OCI-LY1 (cell line): ENCODE results near the gene BBX.

ENCODE experiments used
- H2AFZ ChIP-seq: fragments of 200-600 bp; sonication (generic), shearing (Covaris generic); 2 replicates; pipeline ENCODE4 v1.6.0; 2014; ENCODE audit warnings: antibody characterized with exemption, mild to moderate bottlenecking, low read length
- H3F3A ChIP-seq: fragments of 200-600 bp; sonication (generic), shearing (Covaris generic); 2 replicates; pipeline ENCODE4 v1.6.0; 2014; ENCODE audit warnings: mild to moderate bottlenecking, antibody characterized with exemption, low read length, moderate library complexity; ENCODE audit not compliant: insufficient read depth
- H3K27ac ChIP-seq: fragments of 200-600 bp; sonication (generic); 2 replicates; pipeline ENCODE4 v1.5.1; 2014; ENCODE audit warnings: low read length, mixed run types, mild to moderate bottlenecking, low read depth; ENCODE audit not compliant: poor library complexity, severe bottlenecking
- H3K27me3 ChIP-seq: fragments of 200-600 bp; sonication (generic); 2 replicates; pipeline ENCODE4 v1.6.0; 2014; ENCODE audit warnings: antibody characterized with exemption, mild to moderate bottlenecking, low read length, moderate library complexity; ENCODE audit not compliant: insufficient read depth
- H3K36me3 ChIP-seq: fragments of 200-600 bp; sonication (generic); 2 replicates; pipeline ENCODE4 v1.6.1; 2014; ENCODE audit warnings: mild to moderate bottlenecking, antibody characterized with exemption, low read length, moderate library complexity, mixed read lengths; ENCODE audit not compliant: insufficient read depth
- H3K4me1 ChIP-seq: fragments of 200-600 bp; sonication (generic); 2 replicates; pipeline ENCODE4 v1.5.1; 2014; ENCODE audit warnings: mild to moderate bottlenecking, low read length, moderate library complexity; ENCODE audit not compliant: insufficient read depth, severe bottlenecking
- H3K4me2 ChIP-seq: fragments of 200-600 bp; sonication (generic), shearing (Covaris generic); 2 replicates; pipeline ENCODE4 v1.6.1; 2014; ENCODE audit warnings: low read length
- H3K4me3 ChIP-seq: fragments of 200-600 bp; sonication (generic); 2 replicates; pipeline ENCODE4 v1.5.1; 2014; ENCODE audit warnings: low read length, low read depth, mild to moderate bottlenecking, mixed read lengths; ENCODE audit not compliant: poor library complexity, severe bottlenecking
- H3K79me2 ChIP-seq: fragments of 200-600 bp; shearing (Covaris generic); 2 replicates; pipeline ENCODE4 v1.6.1; 2016; ENCODE audit warnings: mixed run types, low read length, mixed read lengths; ENCODE audit not compliant: insufficient read depth
- H3K9ac ChIP-seq: fragments of 200-600 bp; sonication (generic), shearing (Covaris generic); 2 replicates; pipeline ENCODE4 v1.6.1; 2014; ENCODE audit warnings: mild to moderate bottlenecking, low read length, mixed read lengths
- H3K9me2 ChIP-seq: fragments of 200-600 bp; sonication (generic), shearing (Covaris generic); 2 replicates; pipeline ENCODE4 v1.6.1; 2014; ENCODE audit warnings: low read depth, mild to moderate bottlenecking, low read length, mixed read lengths
- H3K9me3 ChIP-seq: fragments of 200-600 bp; shearing (Covaris generic); 2 replicates; pipeline ENCODE4 v1.6.1; 2014; ENCODE audit warnings: low read length, mixed read lengths
- H4K20me1 ChIP-seq: fragments of 200-600 bp; sonication (generic), shearing (Covaris generic); 2 replicates; pipeline ENCODE4 v1.6.0; 2016; ENCODE audit warnings: mild to moderate bottlenecking, low read length; ENCODE audit not compliant: insufficient read depth
- EZH2 ChIP-seq: fragments of 200-600 bp; sonication (generic), shearing (Covaris generic); IDR thresholded peaks from 2 replicates; pipeline ENCODE4 v1.8.0; 2017; ENCODE audit warnings: borderline replicate concordance, mixed run types, mild to moderate bottlenecking, antibody characterized with exemption, low read length, moderate library complexity, mixed read lengths
- TF ChIP-seq, protein P1 (sequence below): fragments of 200-600 bp; sonication (generic), shearing (Covaris generic); IDR thresholded peaks from 2 replicates; pipeline ENCODE4 v1.5.1; 2017; ENCODE audit warnings: mild to moderate bottlenecking, antibody characterized with exemption, low read length, moderate library complexity, mixed read lengths

The BBX gene

DNA sequence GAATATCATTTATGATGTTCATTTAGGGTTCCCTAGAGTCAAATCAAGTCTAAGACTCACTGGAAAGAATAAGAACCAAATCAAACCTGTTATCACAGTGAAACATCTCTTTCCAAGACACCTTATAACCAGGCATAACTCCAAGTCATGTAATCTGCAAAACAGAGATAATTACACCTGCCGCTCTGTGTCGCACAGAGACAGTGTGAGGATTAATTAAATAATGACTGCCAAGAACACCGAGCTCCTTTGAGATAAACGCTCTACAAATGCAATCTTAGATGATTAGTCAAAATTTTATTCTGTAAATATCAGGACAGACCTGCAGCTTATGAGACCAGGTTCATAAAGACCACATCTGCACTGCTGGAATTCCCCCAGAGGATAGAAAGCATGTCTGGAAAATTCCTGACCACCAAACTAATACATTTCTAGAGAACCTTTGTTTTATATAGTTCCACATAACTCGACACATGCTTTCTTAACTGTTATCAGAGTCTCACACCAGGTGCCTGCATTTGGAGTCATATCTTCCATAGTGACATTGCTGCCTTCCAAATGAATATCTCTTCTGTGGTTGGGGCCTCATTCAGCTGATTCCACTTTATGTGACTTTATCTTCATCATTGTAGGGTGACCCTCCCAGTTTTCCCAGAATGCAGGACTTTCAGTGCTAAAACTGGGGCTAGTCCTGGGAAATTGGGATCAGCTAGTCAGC, 315.3 kb downstream of the BBX start:
- Histone ChIP-seq H3F3A (no peaks in the 10 kb centered on the region), H3K9ac (no peak overlapping the region), H3K36me3 (no peaks in the 10 kb centered on the region), H4K20me1 (no peaks in the 10 kb centered on the region), H3K27ac (no peak overlapping the region), H3K4me3 (no peak overlapping the region), H3K4me1 (no peaks in the 10 kb centered on the region), H3K4me2 (no peak overlapping the region), H2AFZ (no peak overlapping the region), H3K9me2 (no peaks in the 10 kb centered on the region), H3K9me3 (no peaks in the 10 kb centered on the region), H3K79me2 (no peaks in the 10 kb centered on the region), H3K27me3 (no peaks in the 10 kb centered on the region; the same call in 1 of the 2 replicates)
- TF ChIP-seq EZH2: no peak
- TF ChIP-seq, protein P1, sequence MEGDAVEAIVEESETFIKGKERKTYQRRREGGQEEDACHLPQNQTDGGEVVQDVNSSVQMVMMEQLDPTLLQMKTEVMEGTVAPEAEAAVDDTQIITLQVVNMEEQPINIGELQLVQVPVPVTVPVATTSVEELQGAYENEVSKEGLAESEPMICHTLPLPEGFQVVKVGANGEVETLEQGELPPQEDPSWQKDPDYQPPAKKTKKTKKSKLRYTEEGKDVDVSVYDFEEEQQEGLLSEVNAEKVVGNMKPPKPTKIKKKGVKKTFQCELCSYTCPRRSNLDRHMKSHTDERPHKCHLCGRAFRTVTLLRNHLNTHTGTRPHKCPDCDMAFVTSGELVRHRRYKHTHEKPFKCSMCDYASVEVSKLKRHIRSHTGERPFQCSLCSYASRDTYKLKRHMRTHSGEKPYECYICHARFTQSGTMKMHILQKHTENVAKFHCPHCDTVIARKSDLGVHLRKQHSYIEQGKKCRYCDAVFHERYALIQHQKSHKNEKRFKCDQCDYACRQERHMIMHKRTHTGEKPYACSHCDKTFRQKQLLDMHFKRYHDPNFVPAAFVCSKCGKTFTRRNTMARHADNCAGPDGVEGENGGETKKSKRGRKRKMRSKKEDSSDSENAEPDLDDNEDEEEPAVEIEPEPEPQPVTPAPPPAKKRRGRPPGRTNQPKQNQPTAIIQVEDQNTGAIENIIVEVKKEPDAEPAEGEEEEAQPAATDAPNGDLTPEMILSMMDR: no peak

- no peak overlapping the region for H2AFZ ChIP-seq
- TF ChIP-seq, protein P1: no peak
- no peak for TF ChIP-seq EZH2
- no peak overlapping the region for H3K27ac ChIP-seq
- H4K20me1 ChIP-seq: no peaks in the 10 kb centered on the region
- H3F3A ChIP-seq: no peaks in the 10 kb centered on the region
- H3K9ac ChIP-seq: no peak overlapping the region
- H3K4me2 ChIP-seq: no peak overlapping the region
- H3K27me3 ChIP-seq: no peaks in the 10 kb centered on the region; the same call in 1 of the 2 replicates
- H3K4me1 ChIP-seq: no peaks in the 10 kb centered on the region
- no peaks in the 10 kb centered on the region for H3K36me3 ChIP-seq
- no peaks in the 10 kb centered on the region for H3K9me3 ChIP-seq
- H3K79me2 ChIP-seq: no peaks in the 10 kb centered on the region
- H3K4me3 ChIP-seq: no peak overlapping the region
- no peaks in the 10 kb centered on the region for H3K9me2 ChIP-seq
Measured at GRCh38 chr3:107841831-107842230, 319.1 kb downstream of the BBX start.

- no peak for TF ChIP-seq EZH2
- TF ChIP-seq, protein P1: no peak
- H3K27ac ChIP-seq: no peak overlapping the region
Measured at GRCh38 chr3:107842940-107843339, 320.2 kb downstream of the BBX start.

More at GRCh38 chr3:107842940-107843339, 320.2 kb downstream of the BBX start:
- H3K27me3 ChIP-seq: no peaks in the 10 kb centered on the region; the same call in 1 of the 2 replicates
- no peaks in the 10 kb centered on the region for H3K9me3 ChIP-seq
- no peaks in the 10 kb centered on the region for H3K36me3 ChIP-seq
- no peak overlapping the region for H3K4me2 ChIP-seq
- H3K9me2 ChIP-seq: no peaks in the 10 kb centered on the region
- no peaks in the 10 kb centered on the region for H4K20me1 ChIP-seq
- no peaks in the 10 kb centered on the region for H3K79me2 ChIP-seq
- H2AFZ ChIP-seq: no peak overlapping the region
- no peak overlapping the region for H3K4me3 ChIP-seq
- H3F3A ChIP-seq: no peaks in the 10 kb centered on the region
- H3K9ac ChIP-seq: no peak overlapping the region
- no peaks in the 10 kb centered on the region for H3K4me1 ChIP-seq
